Loucy (cell line): ENCODE measurements around the gene AP4B1.
A peak's percentile ranks its signal among the peaks of the same experiment; 100 is the strongest.

Source experiments
- H2AFZ ChIP-seq: fragments of 200-600 bp; sonication (generic); 2 replicates; pipeline ENCODE4 v1.6.0; 2016; ENCODE audit warnings: antibody characterized with exemption, mild to moderate bottlenecking, low read length, moderate library complexity
- H3F3A ChIP-seq: fragments of 200-600 bp; 2 replicates; pipeline ENCODE4 v1.6.0; 2016; ENCODE audit warnings: antibody characterized with exemption, low read depth, mild to moderate bottlenecking
- H3K27me3 ChIP-seq: fragments of 200-600 bp; sonication (generic); 2 replicates; pipeline ENCODE4 v1.6.1; 2014; ENCODE audit warnings: low read length, mild to moderate bottlenecking; ENCODE audit not compliant: insufficient read depth, poor library complexity, severe bottlenecking
- H3K36me3 ChIP-seq: fragments of 200-600 bp; sonication (generic); 2 replicates; pipeline ENCODE4 v1.6.1; 2016; ENCODE audit warnings: low read length; ENCODE audit not compliant: insufficient read depth
- H3K4me1 ChIP-seq: fragments of 200-600 bp; sonication (generic); 2 replicates; pipeline ENCODE4 v1.5.1; 2014; ENCODE audit warnings: low read length, mild to moderate bottlenecking; ENCODE audit not compliant: insufficient read depth, poor library complexity, severe bottlenecking
- H3K4me2 ChIP-seq: fragments of 200-600 bp; sonication (generic); 2 replicates; pipeline ENCODE4 v1.6.0; 2014; ENCODE audit warnings: antibody characterized with exemption, low read length, low read depth, mild to moderate bottlenecking; ENCODE audit not compliant: poor library complexity, severe bottlenecking
- H3K4me3 ChIP-seq: fragments of 200-600 bp; sonication (generic); 2 replicates; pipeline ENCODE4 v1.5.1; 2014; ENCODE audit warnings: low read length, mild to moderate bottlenecking, mixed read lengths; ENCODE audit not compliant: poor library complexity, severe bottlenecking
- H3K79me2 ChIP-seq: fragments of 200-600 bp; sonication (generic); 2 replicates; pipeline ENCODE4 v1.6.1; 2014; ENCODE audit warnings: low read length; ENCODE audit not compliant: insufficient read depth
- H3K9ac ChIP-seq: fragments of 200-600 bp; sonication (generic); 2 replicates; pipeline ENCODE4 v1.6.0; 2014; ENCODE audit warnings: mild to moderate bottlenecking, low read depth, low read length, moderate library complexity; ENCODE audit not compliant: poor library complexity, severe bottlenecking
- H3K9me2 ChIP-seq: fragments of 200-600 bp; sonication (generic); replicated peaks from 2 replicates; pipeline ENCODE4 v1.6.1; 2016; ENCODE audit warnings: low read depth, low read length, mixed read lengths
- H3K9me3 ChIP-seq: fragments of 200-600 bp; sonication (generic); 2 replicates; pipeline ENCODE4 v1.6.1; 2014; ENCODE audit warnings: mild to moderate bottlenecking, antibody characterized with exemption, low read length, low read depth; ENCODE audit not compliant: insufficient read depth
- H4K20me1 ChIP-seq: fragments of 200-600 bp; sonication (generic); 2 replicates; pipeline ENCODE4 v1.6.0; 2014; ENCODE audit warnings: antibody characterized with exemption, low read length, mild to moderate bottlenecking; ENCODE audit not compliant: insufficient read depth, poor library complexity, severe bottlenecking
- CTCF ChIP-seq: fragments of 200-600 bp; sonication (generic); conservative IDR thresholded peaks from 2 replicates; pipeline ENCODE4 v1.5.1; 2014; ENCODE audit warnings: mild to moderate bottlenecking, antibody characterized with exemption, low read length
- EZH2phosphoT487 ChIP-seq: fragments of 200-600 bp; IDR thresholded peaks from 2 replicates; pipeline ENCODE4 v1.6.1; 2018; ENCODE audit warnings: antibody characterized with exemption, mild to moderate bottlenecking, moderate library complexity, borderline replicate concordance

AP4B1 gene

GRCh38 chr1:113904674-113905434 lies at the start of gene AP4B1, which contains the start of gene DCLRE1B:
AP4B1 (minus strand) TSS chr1:113904799; CDS start chr1:113904717, 82 bp downstream.
DCLRE1B (plus strand) TSS chr1:113905326; CDS start chr1:113905587, 261 bp downstream.
- no peaks in the 10 kb centered on the region for H3K9me2 ChIP-seq
- H3K4me3 ChIP-seq = peak within 1 kb of the TSS; percentile 91
- peak within 1 kb of the TSS; percentile 94 for H3K4me2 ChIP-seq
- no peaks in the 10 kb centered on the region; the same call in 1 of the 2 replicates for H3K36me3 ChIP-seq
- H3K4me1 ChIP-seq = peaks cover 49% of the 10 kb centered on the region
- H3K9me3 ChIP-seq = no peaks in the 10 kb centered on the region
- no peak for TF ChIP-seq EZH2phosphoT487
- peak; percentile 50 for TF ChIP-seq CTCF
- no peaks in the 10 kb centered on the region for H3F3A ChIP-seq
- peaks cover 2% of the 10 kb centered on the region for H4K20me1 ChIP-seq
- peaks cover 73% of the 10 kb centered on the region for H3K79me2 ChIP-seq
- peak within 1 kb of the TSS; percentile 95 for H2AFZ ChIP-seq
- H3K27me3 ChIP-seq = no peaks in the 10 kb centered on the region
- peak within 1 kb of the TSS; percentile 90 for H3K9ac ChIP-seq

GRCh38 chr1:113951719-113952118 lies 47.1 kb upstream of the AP4B1 start:
- Histone ChIP-seq H3K9me3 (no peaks in the 10 kb centered on the region), H3K27me3 (no peaks in the 10 kb centered on the region), H2AFZ (no peak overlapping the region), H3K9ac (no peak overlapping the region), H3K79me2 (peaks cover 77% of the 10 kb centered on the region), H3K4me3 (no peak overlapping the region), H3K4me2 (no peak overlapping the region), H4K20me1 (peaks cover 53% of the 10 kb centered on the region), H3F3A (peaks cover 4% of the 10 kb centered on the region; the same call in 1 of the 2 replicates), H3K4me1 (peaks cover 19% of the 10 kb centered on the region), H3K36me3 (peaks cover 51% of the 10 kb centered on the region), H3K9me2 (no peaks in the 10 kb centered on the region)
- TF ChIP-seq CTCF (no peak), EZH2phosphoT487 (no peak)

GRCh38 chr1:113950908-113951307 lies 46.3 kb upstream of the AP4B1 start:
- H3K36me3 ChIP-seq = peaks cover 45% of the 10 kb centered on the region
- H3K4me2 ChIP-seq = no peak overlapping the region

More at GRCh38 chr1:113950908-113951307, 46.3 kb upstream of the AP4B1 start:
- peaks cover 85% of the 10 kb centered on the region for H3K79me2 ChIP-seq
- no peaks in the 10 kb centered on the region for H3K9me3 ChIP-seq
- H3K27me3 ChIP-seq = no peaks in the 10 kb centered on the region
- no peak for TF ChIP-seq EZH2phosphoT487
- TF ChIP-seq CTCF = no peak
- H3K9me2 ChIP-seq = no peaks in the 10 kb centered on the region
- H3F3A ChIP-seq = peaks cover 4% of the 10 kb centered on the region; the same call in 1 of the 2 replicates
- peaks cover 27% of the 10 kb centered on the region for H3K4me1 ChIP-seq
- no peak overlapping the region for H3K9ac ChIP-seq
- H2AFZ ChIP-seq = no peak overlapping the region
- peaks cover 61% of the 10 kb centered on the region for H4K20me1 ChIP-seq
- H3K4me3 ChIP-seq = no peak overlapping the region
